ENCODE results near the gene RFX2.

Gene RFX2

DNA sequence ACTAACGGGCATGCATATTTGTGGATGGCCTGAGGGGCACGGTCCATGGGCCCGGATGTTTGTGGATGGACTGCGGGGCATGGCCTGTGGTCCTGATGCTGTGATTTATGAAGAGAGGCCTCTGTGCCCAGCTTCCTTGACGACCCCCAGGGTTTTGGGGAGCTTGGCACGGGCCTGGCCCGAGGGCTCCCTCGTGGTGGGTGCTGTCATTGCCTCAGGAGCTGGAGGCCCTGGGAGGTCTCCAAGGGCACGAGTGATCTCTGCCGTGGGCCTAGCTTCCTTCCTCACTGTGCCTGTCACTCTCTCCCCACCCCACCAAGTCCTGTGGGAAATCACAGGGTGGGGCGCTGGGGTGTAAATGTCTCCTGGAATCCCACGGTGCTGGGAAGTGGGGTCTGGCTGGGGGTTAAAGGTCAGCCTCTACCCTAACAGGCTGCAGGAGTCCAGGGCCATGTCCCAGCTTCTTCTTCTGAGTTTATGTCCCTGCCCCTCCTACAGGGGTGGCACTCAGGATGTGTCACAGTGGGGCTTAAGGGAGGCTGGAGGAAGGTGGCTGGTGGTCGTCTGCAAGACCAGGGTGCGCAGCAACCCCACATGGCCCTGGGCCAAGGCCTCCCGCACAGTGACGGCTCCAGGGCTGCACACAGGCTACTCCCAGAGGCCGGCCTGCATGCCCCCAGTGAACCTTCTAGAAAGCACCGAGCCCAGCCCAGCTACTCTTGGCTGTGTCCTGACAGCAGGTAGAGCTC, 104.8 kb downstream of the RFX2 start:
- DNase-seq (ENCODE audit: extremely low spot score): no peak
- ChIA-PET CTCF (interaction anchor here (0.5 kb wide), 1 partner anchor 347 kb away, joined by 3 read pairs; no protein-coding TSS in a partner anchor), POLR2A (no interaction called here)
- TF ChIP-seq BHLHE40 (IDR thresholded peaks at IDR 0.05; ENCODE audit: borderline replicate concordance) (no peak), FOXM1 (IDR thresholded peaks at IDR 0.05; ENCODE audit: borderline replicate concordance) (no peak), LEF1 (IDR thresholded peaks at IDR 0.05; ENCODE audit: borderline replicate concordance) (no peak), HDGF (IDR thresholded peaks at IDR 0.05; ENCODE audit: borderline replicate concordance) (no peak), L3MBTL2 (conservative IDR thresholded peaks at IDR 0.05) (no peak), FOXK2 (IDR thresholded peaks at IDR 0.05) (no peak), ARNT (IDR thresholded peaks at IDR 0.05) (no peak), ELF4 (IDR thresholded peaks at IDR 0.05) (no peak), SP1 (IDR thresholded peaks at IDR 0.05) (no peak), NFRKB (IDR thresholded peaks at IDR 0.05) (no peak), FOXA1 (IDR thresholded peaks at IDR 0.05) (no peak), SUZ12 (IDR thresholded peaks at IDR 0.05) (no peak)

DNA sequence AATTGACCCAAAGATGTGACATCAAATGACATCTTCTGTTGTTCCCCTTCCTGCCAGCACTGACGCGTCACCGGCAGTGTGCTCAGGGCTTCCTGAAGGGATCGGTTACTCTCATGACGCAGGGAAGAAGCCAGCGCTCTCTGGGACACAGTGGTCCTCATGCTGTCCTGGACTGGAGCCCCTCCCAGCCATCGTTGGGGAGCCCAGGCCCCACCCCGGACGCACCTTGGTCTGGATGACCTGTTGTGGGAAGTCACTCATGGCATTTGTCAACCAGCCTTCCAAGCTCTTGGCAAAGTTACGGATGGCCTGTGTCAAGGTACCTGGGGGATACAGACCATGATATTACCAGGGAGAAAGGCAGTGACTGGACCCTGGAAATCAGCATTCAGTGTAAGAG, 106.3 kb downstream of the RFX2 start:
- ChIA-PET POLR2A (no interaction called here), CTCF (no interaction called here)
- TF ChIP-seq NFRKB (IDR thresholded peaks at IDR 0.05): no peak
- TF ChIP-seq ARNT (IDR thresholded peaks at IDR 0.05): no peak
- TF ChIP-seq FOXK2 (IDR thresholded peaks at IDR 0.05): no peak
- TF ChIP-seq LEF1 (IDR thresholded peaks at IDR 0.05; ENCODE audit: borderline replicate concordance): no peak
- no peak for DNase-seq (ENCODE audit: extremely low spot score)

DNA sequence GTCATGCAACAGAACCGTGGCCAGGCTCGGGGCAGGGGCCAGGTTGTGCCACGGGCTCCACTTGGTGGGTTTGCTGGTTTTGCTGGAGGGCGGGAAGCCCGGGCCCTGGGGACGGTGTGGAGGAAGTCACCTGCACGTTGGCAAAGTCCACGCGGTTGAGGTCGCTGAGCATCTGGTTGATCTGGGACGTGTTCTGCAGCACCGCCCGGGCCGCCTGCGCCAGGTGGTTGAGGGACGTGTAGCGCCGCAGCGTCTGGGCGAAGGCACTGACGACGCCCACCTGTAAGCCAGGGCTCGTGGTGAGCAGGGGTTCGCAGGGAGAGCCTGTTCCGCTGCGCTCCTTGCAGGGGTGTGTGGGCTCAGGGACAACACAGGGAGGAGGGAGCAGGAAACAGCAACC, 107.7 kb downstream of the RFX2 start:
- CTCF ChIA-PET: no interaction called here
- no peak for DNase-seq (ENCODE audit: extremely low spot score)
- TF ChIP-seq L3MBTL2 (conservative IDR thresholded peaks at IDR 0.05): no peak
- TF ChIP-seq ELF4 (IDR thresholded peaks at IDR 0.05): no peak
- TF ChIP-seq HDGF (IDR thresholded peaks at IDR 0.05; ENCODE audit: borderline replicate concordance): no peak
- TF ChIP-seq SUZ12 (IDR thresholded peaks at IDR 0.05): no peak
- TF ChIP-seq, protein P1, sequence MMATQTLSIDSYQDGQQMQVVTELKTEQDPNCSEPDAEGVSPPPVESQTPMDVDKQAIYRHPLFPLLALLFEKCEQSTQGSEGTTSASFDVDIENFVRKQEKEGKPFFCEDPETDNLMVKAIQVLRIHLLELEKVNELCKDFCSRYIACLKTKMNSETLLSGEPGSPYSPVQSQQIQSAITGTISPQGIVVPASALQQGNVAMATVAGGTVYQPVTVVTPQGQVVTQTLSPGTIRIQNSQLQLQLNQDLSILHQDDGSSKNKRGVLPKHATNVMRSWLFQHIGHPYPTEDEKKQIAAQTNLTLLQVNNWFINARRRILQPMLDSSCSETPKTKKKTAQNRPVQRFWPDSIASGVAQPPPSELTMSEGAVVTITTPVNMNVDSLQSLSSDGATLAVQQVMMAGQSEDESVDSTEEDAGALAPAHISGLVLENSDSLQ (IDR thresholded peaks at IDR 0.05): no peak
- TF ChIP-seq NFRKB (IDR thresholded peaks at IDR 0.05): no peak
- TF ChIP-seq CTBP1 (IDR thresholded peaks at IDR 0.05; ENCODE audit: borderline replicate concordance): no peak
- TF ChIP-seq FOXK2 (IDR thresholded peaks at IDR 0.05): no peak
- TF ChIP-seq TARDBP (IDR thresholded peaks at IDR 0.05): no peak
- TF ChIP-seq ZNF384 (IDR thresholded peaks at IDR 0.05): no peak
- TF ChIP-seq FOXA1 (IDR thresholded peaks at IDR 0.05): no peak
- no peak for TF ChIP-seq BHLHE40 (IDR thresholded peaks at IDR 0.05; ENCODE audit: borderline replicate concordance)
- TF ChIP-seq FOXM1 (IDR thresholded peaks at IDR 0.05; ENCODE audit: borderline replicate concordance): no peak
- TF ChIP-seq SP1 (IDR thresholded peaks at IDR 0.05): no peak
- TF ChIP-seq ARNT (IDR thresholded peaks at IDR 0.05): no peak
- TF ChIP-seq LEF1 (IDR thresholded peaks at IDR 0.05; ENCODE audit: borderline replicate concordance): no peak
- POLR2A ChIA-PET: interaction anchor here (2.0 kb wide), 1 partner anchor 13 kb away, joined by 7 read pairs; no protein-coding TSS in a partner anchor

DNA sequence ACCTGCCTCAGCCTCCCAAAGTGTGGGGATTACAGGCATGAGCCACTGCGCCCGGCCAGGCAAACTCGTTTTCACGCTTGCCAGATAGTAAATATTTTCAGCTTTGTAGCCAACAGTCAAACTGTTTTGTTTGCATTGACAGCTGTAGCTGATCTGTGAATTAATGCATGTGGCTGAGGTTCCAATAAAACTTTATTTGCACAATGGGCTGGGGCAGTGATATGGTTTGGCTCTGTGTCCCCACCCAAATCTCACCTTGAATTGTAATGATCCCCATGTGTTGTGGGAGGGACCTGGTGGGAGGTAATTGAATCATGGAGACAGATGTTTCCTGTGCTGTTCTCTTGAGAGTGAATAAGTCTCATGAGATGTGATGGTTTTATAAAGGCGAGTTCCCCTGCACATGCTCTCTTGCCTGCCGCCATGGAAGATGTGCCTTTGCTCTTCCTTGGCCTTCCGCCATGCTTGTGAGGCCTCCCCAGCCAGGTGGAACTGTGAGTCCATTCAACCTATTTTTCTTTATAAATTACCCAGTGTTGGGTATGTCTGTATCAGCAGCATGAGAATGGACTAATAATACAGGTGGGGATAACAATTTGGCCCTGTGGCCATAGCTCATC, 110.0 kb downstream of the RFX2 start:
- ChIA-PET CTCF (no interaction called here), POLR2A (interaction anchor here (0.7 kb wide), 1 partner anchor 10 kb away, joined by 3 read pairs; no protein-coding TSS in a partner anchor)
- no peak for TF ChIP-seq SP1 (IDR thresholded peaks at IDR 0.05)
- no peak for TF ChIP-seq ZNF384 (IDR thresholded peaks at IDR 0.05)
- TF ChIP-seq ARNT (IDR thresholded peaks at IDR 0.05): no peak
- TF ChIP-seq NFRKB (IDR thresholded peaks at IDR 0.05): no peak
- TF ChIP-seq FOXM1 (IDR thresholded peaks at IDR 0.05; ENCODE audit: borderline replicate concordance): no peak
- TF ChIP-seq CTBP1 (IDR thresholded peaks at IDR 0.05; ENCODE audit: borderline replicate concordance): no peak
- no peak for TF ChIP-seq FOXA1 (IDR thresholded peaks at IDR 0.05)
- no peak for TF ChIP-seq L3MBTL2 (conservative IDR thresholded peaks at IDR 0.05)
- no peak for TF ChIP-seq BHLHE40 (IDR thresholded peaks at IDR 0.05; ENCODE audit: borderline replicate concordance)
- no peak for TF ChIP-seq FOXK2 (IDR thresholded peaks at IDR 0.05)
- no peak for TF ChIP-seq ELF4 (IDR thresholded peaks at IDR 0.05)
- TF ChIP-seq TARDBP (IDR thresholded peaks at IDR 0.05): no peak
- TF ChIP-seq, protein P1 (IDR thresholded peaks at IDR 0.05): no peak
- TF ChIP-seq SUZ12 (IDR thresholded peaks at IDR 0.05): no peak
- TF ChIP-seq HDGF (IDR thresholded peaks at IDR 0.05; ENCODE audit: borderline replicate concordance): no peak
- TF ChIP-seq LEF1 (IDR thresholded peaks at IDR 0.05; ENCODE audit: borderline replicate concordance): no peak
- no peak for DNase-seq (ENCODE audit: extremely low spot score)

DNA sequence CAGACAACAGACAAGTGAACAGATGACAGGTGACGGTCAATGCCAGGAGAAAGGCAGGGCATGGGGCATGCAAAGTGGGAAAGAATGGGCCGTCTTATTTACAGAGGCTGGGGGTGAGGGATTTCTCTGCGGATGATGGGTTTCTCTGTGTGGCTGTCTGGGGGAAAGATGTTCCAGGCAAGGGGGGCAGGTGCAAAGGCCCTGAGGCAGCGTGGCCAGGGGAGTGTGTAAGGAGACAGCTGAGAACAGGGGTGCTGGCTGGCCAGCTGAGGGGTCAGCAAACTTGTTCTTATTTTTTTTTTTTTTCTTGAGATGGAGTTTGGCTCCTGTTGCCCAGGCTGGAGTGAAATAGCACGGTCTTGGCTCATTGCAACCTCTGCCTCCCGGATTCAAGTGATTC, 110.6 kb downstream of the RFX2 start:
- ChIA-PET CTCF (no interaction called here), POLR2A (interaction anchor here (0.7 kb wide), 1 partner anchor 10 kb away, joined by 3 read pairs; no protein-coding TSS in a partner anchor)
- TF ChIP-seq TARDBP (IDR thresholded peaks at IDR 0.05) (no peak), BHLHE40 (IDR thresholded peaks at IDR 0.05; ENCODE audit: borderline replicate concordance) (no peak), L3MBTL2 (conservative IDR thresholded peaks at IDR 0.05) (no peak), FOXM1 (IDR thresholded peaks at IDR 0.05; ENCODE audit: borderline replicate concordance) (no peak), HDGF (IDR thresholded peaks at IDR 0.05; ENCODE audit: borderline replicate concordance) (no peak), FOXK2 (IDR thresholded peaks at IDR 0.05) (no peak), ZNF384 (IDR thresholded peaks at IDR 0.05) (no peak), NFRKB (IDR thresholded peaks at IDR 0.05) (no peak), ARNT (IDR thresholded peaks at IDR 0.05) (no peak), SUZ12 (IDR thresholded peaks at IDR 0.05) (no peak), SP1 (IDR thresholded peaks at IDR 0.05) (no peak), FOXA1 (IDR thresholded peaks at IDR 0.05) (no peak), CTBP1 (IDR thresholded peaks at IDR 0.05; ENCODE audit: borderline replicate concordance) (no peak), LEF1 (IDR thresholded peaks at IDR 0.05; ENCODE audit: borderline replicate concordance) (no peak), ELF4 (IDR thresholded peaks at IDR 0.05) (no peak)
- TF ChIP-seq, protein P1 (IDR thresholded peaks at IDR 0.05): no peak
- DNase-seq (ENCODE audit: extremely low spot score): no peak
